ENCODE results near the gene DYNLL1. TPM values are rescaled to one million over a fixed set of nuclear protein-coding genes. Genes with fewer than 3 reads are reported as not detected.

DYNLL1 gene
- total and polyA plus RNA-seq, 4 donors, result 101 to 275 (median 183) TPM

GRCh38 chr12:120472521-120472920 lies 23.4 kb upstream of the DYNLL1 start:
- no peak for DNase-seq (ENCODE audit: low spot score)
- Histone ChIP-seq H3K9me3 (ENCODE audit: control insufficient read depth in 4 of 4, low read length in 3 of 4) (no peaks in the 10 kb centered on the region), H3K4me1 (ENCODE audit: control insufficient read depth in 4 of 4, insufficient read depth in 4 of 4, low read length in 3 of 4) (peaks cover 0 to 15% (median 14%) of the 10 kb centered on the region in 4 donors), H3K4me3 (ENCODE audit: low read depth in 1 of 3, low read length in 3 of 3) (no peak overlapping the region), H3K9ac (ENCODE audit: low read depth in 1 of 2, low read length in 2 of 2) (no peak overlapping the region), H3K27me3 (ENCODE audit: control insufficient read depth in 4 of 4, insufficient read depth in 4 of 4, low read length in 3 of 4) (no peaks in the 10 kb centered on the region), H3K36me3 (ENCODE audit: control insufficient read depth in 4 of 4, insufficient read depth in 3 of 4, low read depth in 1 of 4, low read length in 3 of 4) (no peaks in the 10 kb centered on the region), H3K27ac (ENCODE audit: low read depth in 1 of 2, low read length in 2 of 2) (no peak overlapping the region)
- TF ChIP-seq TAF1 (conservative IDR thresholded peaks at IDR 0.05) (no peak), RAD21 (IDR thresholded peaks at IDR 0.05) (no peak), CTCF (IDR thresholded peaks at IDR 0.05; ENCODE audit: low read depth, low read length, missing input control) (no peak), YY1 (IDR thresholded peaks at IDR 0.05) (no peak), REST (IDR thresholded peaks at IDR 0.05) (no peak), RXRA (IDR thresholded peaks at IDR 0.05) (no peak), NR2F2 (IDR thresholded peaks at IDR 0.05) (no peak), EGR1 (IDR thresholded peaks at IDR 0.05; ENCODE audit: low read depth in 2 of 2) (no peak), GABPA (IDR thresholded peaks at IDR 0.05 in 1 of 2, conservative IDR thresholded peaks at IDR 0.05 in 1 of 2) (no peak), MAX (IDR thresholded peaks at IDR 0.05) (no peak), FOXA2 (IDR thresholded peaks at IDR 0.05) (no peak)

- Histone ChIP-seq H3K4me1 (ENCODE audit: control insufficient read depth in 4 of 4, insufficient read depth in 4 of 4, low read length in 3 of 4) (peaks cover 0 to 7% (median 4%) of the 10 kb centered on the region in 4 donors), H3K4me3 (ENCODE audit: low read depth in 1 of 3, low read length in 3 of 3) (no peak overlapping the region), H3K27me3 (ENCODE audit: control insufficient read depth in 4 of 4, insufficient read depth in 4 of 4, low read length in 3 of 4) (no peaks in the 10 kb centered on the region), H3K27ac (ENCODE audit: low read depth in 1 of 2, low read length in 2 of 2) (no peak overlapping the region), H3K9me3 (ENCODE audit: control insufficient read depth in 4 of 4, low read length in 3 of 4) (no peaks in the 10 kb centered on the region), H3K9ac (ENCODE audit: low read depth in 1 of 2, low read length in 2 of 2) (no peak overlapping the region), H3K36me3 (ENCODE audit: control insufficient read depth in 4 of 4, insufficient read depth in 3 of 4, low read depth in 1 of 4, low read length in 3 of 4) (no peaks in the 10 kb centered on the region)
- no peak for DNase-seq (ENCODE audit: low spot score)
- 87% methylated on average over 6 of the region's 6 CpGs for WGBS
- no peak for TF ChIP-seq SP1 (IDR thresholded peaks at IDR 0.05)
- no peak for TF ChIP-seq FOXA2 (IDR thresholded peaks at IDR 0.05)
- TF ChIP-seq JUND (IDR thresholded peaks at IDR 0.05), result no peak
- TF ChIP-seq RXRA (IDR thresholded peaks at IDR 0.05), result no peak
- no peak for TF ChIP-seq ATF3 (IDR thresholded peaks at IDR 0.05)
- TF ChIP-seq YY1 (IDR thresholded peaks at IDR 0.05), result no peak
- TF ChIP-seq NR2F2 (IDR thresholded peaks at IDR 0.05), result no peak
- TF ChIP-seq TAF1 (conservative IDR thresholded peaks at IDR 0.05), result no peak
- no peak for TF ChIP-seq REST (IDR thresholded peaks at IDR 0.05)
- TF ChIP-seq EGR1 (IDR thresholded peaks at IDR 0.05; ENCODE audit: low read depth in 2 of 2), result no peak
- TF ChIP-seq ZBTB33 (IDR thresholded peaks at IDR 0.05), result no peak
Measured at GRCh38 chr12:120473807-120474615, 21.9 kb upstream of the DYNLL1 start.

Measured in liver (tissue), 9 donors.